Stimulated activated CD8-positive, alpha-beta memory T cell treated with anti-CD3 and anti-CD28 coated beads, Interleukin-7, amount 100 ng/mL, for 4 hours (primary cell): Measurements from ENCODE around the gene RNH1.

Experiments used
- DNase-seq, 2 donors: peaks; one replicate each; pipeline ENCODE4 v3.0.0-alpha.2; 2020; ENCODE audit warnings: low read depth in 2 of 2

RNH1 gene

GRCh38 chr11:499201-500076 lies 7.6 kb downstream of the RNH1 start:
- no peak for DNase-seq

- DNase-seq: no peak
Measured at GRCh38 chr11:498297-499181, 8.5 kb downstream of the RNH1 start.

- DNase-seq: no peak
Measured at GRCh38 chr11:497565-498296, 9.3 kb downstream of the RNH1 start.

GRCh38 chr11:496834-497564 lies 10.0 kb downstream of the RNH1 start:
- no peak for DNase-seq

DNA sequence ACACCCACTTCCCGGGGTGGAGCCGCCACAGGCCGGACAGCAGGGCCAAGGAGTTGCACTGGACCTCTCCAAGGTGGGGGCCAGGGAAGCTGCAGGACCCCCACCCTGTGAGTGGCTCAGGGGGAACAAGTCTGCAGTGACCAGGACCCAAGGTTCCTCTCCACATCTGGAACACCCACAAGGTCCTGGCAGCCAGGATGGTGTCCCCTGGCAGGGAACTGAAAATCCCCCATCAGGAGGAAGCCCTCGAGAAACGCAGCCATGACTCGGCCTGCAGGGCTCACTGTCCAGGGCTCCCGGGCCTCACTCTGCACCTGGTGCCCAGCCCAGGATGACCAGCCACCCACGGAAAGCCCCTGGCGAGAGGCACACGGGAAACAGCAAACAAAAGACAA lies 11.5 kb downstream of the RNH1 start:
- no peak for DNase-seq

GRCh38 chr11:494761-495536 lies 12.1 kb downstream of the RNH1 start:
- DNase-seq: no peak

DNA sequence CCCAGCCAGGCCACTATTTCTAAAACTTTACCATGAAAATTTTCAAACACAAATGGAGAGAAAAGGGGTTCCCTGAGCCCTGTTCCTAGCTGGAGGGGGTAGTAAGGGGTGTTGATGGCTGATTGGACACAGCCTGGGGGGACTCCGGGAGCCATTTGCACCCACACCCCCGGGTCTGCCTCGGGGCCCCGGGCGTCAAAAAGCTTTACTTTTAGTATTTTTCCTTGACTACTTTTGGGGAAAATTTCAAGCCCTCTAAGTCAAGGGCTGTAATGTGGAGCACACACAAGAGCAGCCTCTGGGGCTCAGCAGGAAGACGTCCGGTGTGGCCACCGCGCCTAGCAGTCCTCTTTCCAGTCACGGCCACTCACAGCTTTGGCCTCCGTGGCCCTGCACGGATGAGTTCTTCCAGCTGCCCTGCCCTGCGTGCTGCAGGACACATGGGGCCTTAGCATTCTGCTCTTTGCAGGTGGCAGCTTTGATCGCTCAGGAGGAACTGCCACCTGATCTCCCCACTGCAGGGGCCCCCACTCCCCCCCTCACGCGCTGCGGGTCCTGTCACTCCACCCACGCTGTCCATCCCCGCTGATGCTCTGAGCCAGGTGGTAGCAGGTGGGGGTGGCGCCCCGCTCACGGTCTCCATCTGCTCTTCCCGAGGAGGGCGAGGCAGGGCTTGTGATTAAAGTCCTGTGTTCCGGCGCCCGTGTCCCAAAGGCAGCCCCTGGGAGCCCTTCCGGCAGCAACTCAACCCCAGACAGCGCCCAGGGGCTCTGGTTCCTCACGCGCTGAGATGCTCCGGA lies 14.4 kb downstream of the RNH1 start:
- no peak for DNase-seq

DNA sequence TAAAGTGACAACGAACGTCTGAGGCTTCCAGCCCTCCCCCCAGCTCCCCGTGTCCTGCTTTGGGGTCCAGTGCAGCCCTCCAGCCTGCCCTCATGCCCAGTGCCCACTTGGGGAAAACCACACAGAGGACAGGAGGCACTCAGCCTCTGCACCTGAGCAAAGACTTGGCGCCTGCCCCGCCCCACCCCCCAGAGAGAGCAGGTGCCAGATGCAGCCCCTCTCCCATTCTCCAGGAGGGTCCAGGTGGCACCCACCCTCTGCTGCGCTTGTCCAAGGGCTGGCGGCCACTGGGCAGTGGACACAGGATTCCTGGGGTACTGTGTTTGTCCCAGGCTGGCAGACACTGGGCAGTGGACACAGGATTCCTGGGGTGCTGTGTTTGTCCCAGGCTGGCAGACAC lies 15.7 kb downstream of the RNH1 start:
- no peak for DNase-seq

GRCh38 chr11:490930-491260 lies 16.1 kb downstream of the RNH1 start:
- no peak for DNase-seq

- no peak for DNase-seq
Measured at GRCh38 chr11:490186-490929, 16.7 kb downstream of the RNH1 start.

DNA sequence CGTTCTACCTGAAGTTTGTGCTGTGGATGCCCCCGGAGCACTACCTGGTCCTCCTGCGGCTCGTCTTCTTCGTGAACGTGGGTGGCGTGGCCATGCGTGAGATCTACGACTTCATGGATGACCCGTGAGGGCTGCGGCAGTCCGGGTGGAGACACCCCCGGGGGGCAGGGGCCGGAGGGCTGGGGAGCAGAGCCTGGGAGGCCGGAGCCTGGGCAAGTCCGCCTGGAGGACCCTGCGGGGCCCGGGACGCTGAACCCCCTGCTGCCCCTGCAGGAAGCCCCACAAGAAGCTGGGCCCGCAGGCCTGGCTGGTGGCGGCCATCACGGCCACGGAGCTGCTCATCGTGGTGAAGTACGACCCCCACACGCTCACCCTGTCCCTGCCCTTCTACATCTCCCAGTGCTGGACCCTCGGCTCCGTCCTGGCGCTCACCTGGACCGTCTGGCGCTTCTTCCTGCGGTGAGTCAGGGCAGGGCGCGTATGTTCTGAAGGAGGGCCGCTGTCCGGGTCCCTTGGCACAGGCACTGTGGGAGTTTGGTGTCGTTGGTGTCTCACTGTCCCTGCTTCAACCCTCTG lies 17.3 kb downstream of the RNH1 start:
- no peak for DNase-seq

DNA sequence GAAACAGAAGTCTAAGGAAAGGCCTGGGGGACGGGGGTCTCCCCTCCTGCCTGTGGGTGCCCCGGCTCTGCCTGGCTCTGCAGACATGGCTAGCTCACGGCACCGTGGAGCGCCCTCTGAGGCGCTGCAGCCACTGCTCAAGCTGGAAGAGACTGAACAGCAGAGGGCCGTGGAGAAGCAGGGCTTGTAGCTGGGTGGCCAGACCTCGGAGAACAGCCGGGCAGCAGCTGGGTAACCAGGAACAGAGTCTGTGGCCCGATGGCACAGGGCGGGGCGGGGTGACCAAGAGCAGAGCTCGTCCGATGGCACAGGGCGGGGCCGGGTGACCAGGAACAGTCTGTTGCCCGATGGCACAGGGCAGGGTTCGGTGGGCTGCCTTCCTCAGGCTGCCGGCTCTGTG lies 18.1 kb downstream of the RNH1 start:
- no peak for DNase-seq

DNA sequence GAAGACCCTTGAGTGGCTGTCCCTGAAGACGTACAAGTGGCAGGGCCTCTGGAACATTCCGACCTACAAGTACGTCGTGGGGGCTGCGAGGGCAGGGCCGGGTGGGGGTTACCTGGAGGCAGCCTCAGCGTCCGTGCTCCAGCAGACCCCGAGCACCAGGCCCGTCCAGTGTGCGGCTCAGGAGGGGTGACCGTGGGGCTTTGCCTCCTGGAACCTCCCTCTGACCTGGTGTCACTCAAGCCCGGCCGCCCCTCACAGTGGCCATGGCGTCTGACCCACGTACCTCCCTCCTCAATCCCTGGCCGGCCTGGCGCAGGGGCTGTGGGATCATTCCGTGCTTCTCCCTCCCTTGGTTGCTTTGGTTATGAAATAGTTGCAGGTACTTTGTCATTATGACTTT lies 18.5 kb downstream of the RNH1 start:
- no peak for DNase-seq

GRCh38 chr11:488062-488461 lies 19.0 kb downstream of the RNH1 start:
- DNase-seq: no peak

DNA sequence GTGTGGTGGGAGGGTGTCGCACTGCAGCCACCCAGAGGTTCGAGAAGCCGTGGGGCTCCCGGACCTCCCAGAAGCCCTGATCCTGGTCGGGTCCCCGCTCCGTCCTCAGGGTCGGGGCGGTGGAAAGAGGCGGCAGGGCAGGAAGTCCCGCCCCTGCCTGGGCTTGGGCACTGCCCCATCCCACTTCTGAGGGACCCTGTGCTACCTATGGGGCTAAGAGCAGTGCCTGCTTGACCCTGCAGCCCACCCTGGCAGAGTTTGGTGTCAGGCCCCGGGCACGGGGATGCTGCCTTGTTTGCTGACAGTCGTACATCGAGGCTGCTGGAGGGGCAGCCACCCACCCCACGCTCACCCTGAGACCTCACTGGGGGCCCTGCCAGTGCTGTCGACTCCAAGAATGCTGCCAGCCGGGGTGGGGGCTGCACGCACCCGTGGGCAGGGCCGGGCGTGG lies 19.4 kb downstream of the RNH1 start:
- DNase-seq: no peak

DNA sequence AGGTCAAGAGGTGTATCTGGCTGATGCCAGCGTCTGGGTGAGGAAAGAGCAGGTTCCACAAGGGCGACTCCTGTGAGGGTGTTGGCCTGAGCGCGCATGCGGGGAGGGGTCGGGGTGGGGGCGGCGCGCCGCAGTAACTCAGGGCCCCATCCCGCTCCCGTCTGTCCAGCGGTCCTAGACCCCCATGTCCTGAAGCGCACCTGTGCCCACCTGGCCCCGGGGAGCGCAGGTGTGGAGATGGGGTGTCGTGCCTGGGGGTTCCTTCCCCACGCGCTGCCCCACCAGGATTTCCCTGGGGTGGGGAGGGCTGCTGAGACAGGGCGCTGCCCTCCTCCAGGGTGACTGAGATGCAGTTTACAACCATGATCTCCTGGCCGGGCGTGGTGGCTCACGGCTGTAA lies 20.9 kb downstream of the RNH1 start:
- no peak for DNase-seq

DNA sequence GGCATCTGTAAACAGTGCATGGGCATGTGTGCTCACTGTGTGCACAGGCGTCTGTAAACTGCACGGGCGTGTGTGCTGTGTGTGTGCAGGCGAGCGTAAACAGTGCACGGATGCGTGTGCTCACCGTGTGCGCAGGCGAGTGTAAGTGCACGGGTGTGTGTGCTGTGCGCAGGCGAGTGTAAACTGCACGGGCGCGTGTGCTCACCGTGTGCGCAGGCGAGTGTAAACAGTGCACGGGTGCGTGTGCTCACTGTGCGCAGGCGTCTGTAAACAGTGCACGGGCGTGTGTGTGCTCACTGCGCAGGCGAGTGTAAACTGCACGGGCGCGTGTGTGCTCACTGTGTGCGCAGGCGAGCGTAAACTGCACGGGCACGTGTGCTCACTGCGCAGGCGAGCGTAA lies 22.4 kb downstream of the RNH1 start:
- DNase-seq: no peak

DNA sequence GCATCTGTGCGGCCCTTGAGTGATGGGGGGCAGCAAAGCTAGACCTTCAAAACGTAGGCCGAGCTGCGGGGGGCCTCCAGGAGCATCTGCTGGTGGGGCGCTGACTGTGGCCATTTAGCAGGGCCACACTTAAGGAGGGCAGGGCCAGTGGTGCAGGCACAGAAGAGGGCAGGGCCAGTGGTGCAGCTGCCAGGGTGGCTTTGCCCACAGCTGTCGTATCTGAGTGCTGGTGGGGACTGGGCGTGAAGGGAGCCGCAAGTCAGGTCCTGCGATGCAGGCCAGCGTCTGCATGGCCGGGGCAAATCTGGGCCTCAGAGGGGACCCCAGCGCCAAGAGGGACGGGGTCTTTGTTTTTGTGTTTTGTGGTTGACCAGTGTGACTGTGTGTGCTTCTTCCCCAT lies 27.7 kb downstream of the RNH1 start:
- no peak for DNase-seq
